Heart right ventricle (tissue), 16 donors: Measurements from ENCODE around the gene TMEM174. TPM values are rescaled to one million over a fixed set of nuclear protein-coding genes. Genes with fewer than 3 reads are reported as not detected.

Experiments used
- ATAC-seq, 8 donors: fragments of 200-7000 bp; cut with Tn5 transposase; one replicate each; pipeline ENCODE4 v1.9.1; 2020; ENCODE audit warnings: mild to moderate bottlenecking in 8 of 8, moderate library complexity in 8 of 8, moderate number of reproducible peaks in 1 of 8
- DNase-seq, 2 donors: peaks; one replicate each; pipeline ENCODE4 v3.0.0-alpha.2; 2020
- H3K27ac ChIP-seq, 10 donors: fragments of 200-600 bp; sonication (generic) in 2 of 10; one replicate each; pipeline versions ENCODE4 v1.5.0 to v1.8.0; 2020 to 2022; ENCODE audit warnings: mild to moderate bottlenecking in 3 of 10
- H3K27me3 ChIP-seq, 7 donors: fragments of 200-600 bp; one replicate each; pipeline ENCODE4 v1.8.0; 2021 to 2022; ENCODE audit warnings: mild to moderate bottlenecking in 2 of 7
- H3K36me3 ChIP-seq, 9 donors: fragments of 200-600 bp; sonication (generic) in 1 of 9; one replicate each; pipeline versions ENCODE4 v1.5.0 to v1.8.0; 2020 to 2022; ENCODE audit warnings: mild to moderate bottlenecking in 2 of 9
- H3K4me1 ChIP-seq, 9 donors: fragments of 200-600 bp; sonication (generic) in 1 of 9; one replicate each; pipeline versions ENCODE4 v1.5.0 to v1.8.0; 2020 to 2022; ENCODE audit warnings: mild to moderate bottlenecking in 4 of 9
- H3K4me3 ChIP-seq, 10 donors: fragments of 200-600 bp; sonication (generic) in 2 of 10; one replicate each; pipeline versions ENCODE4 v1.5.0 to v1.8.0; 2020 to 2022; ENCODE audit warnings: mild to moderate bottlenecking in 7 of 10, moderate library complexity in 2 of 10
- H3K9me3 ChIP-seq, 11 donors: fragments of 200-600 bp in 10 of 11; sonication (generic) in 2 of 11; one replicate each; pipeline versions ENCODE4 v1.5.0 to v1.8.0; 2013 to 2022; ENCODE audit warnings: mild to moderate bottlenecking in 2 of 11, control low read depth in 1 of 11, moderate library complexity in 1 of 11
- CTCF ChIP-seq, 9 donors: fragments of 200-600 bp; sonication (generic) in 2 of 9; IDR thresholded peaks; one replicate each; pipeline versions ENCODE4 v1.5.0 to v1.8.0; 2021 to 2022; ENCODE audit warnings: antibody characterized with exemption in 9 of 9, mild to moderate bottlenecking in 5 of 9, moderate library complexity in 1 of 9
- WGBS, 2 donors: extraction: QIAGEN DNeasy Blood & Tissue Kit; methylation state at CpG; one replicate each; pipeline ENCODE4 v1.1.7; 2013; ENCODE audit warnings: inconsistent platforms in 1 of 2; 5-methylcytosine and 5-hydroxymethylcytosine counted together
- intact Hi-C, 10 donors: fragments of 100-400 bp; cut with DNase I; formaldehyde crosslinking; loops; one replicate each; pipeline versions ENCODE4 v1.11.1 to v1.14.2; 2022
- polyA plus RNA-seq, 2 donors: library from polyadenylated mRNA; stranded (reverse); fragments of 200-250 nt; gene quantifications; one replicate each; pipeline ENCODE4 v1.2.3, GENCODE V29; 2013
- total RNA-seq, 10 donors: library from RNA; stranded (reverse); fragmentation: NEBNext Ultra II Directional in 3 of 10; extraction: Animal tissue kit (Norgen Biotek cat#: 25700) in 3 of 10; gene quantifications; one replicate each; pipeline versions ENCODE4 v1.2.1 to v1.2.4, GENCODE V29; 2021 to 2023
- donor health status: Arrhythmogenic right ventricular cardiomyopathy.
- donor health status: ischemic (EF 13 %, LVEDD 7.1; RV severe dilation, severe dysfunction).
- donor health status: healthy with polysubstance abuse.
- donor health status: DM: no; HTN: yes; CAD: no.
- donor health status: DM: no; HTN: no; CAD: no.
- donor health status: ischemic (EF 25% LVEDD 6.9; RV normal size, moderate dysfunction).
- donor health status: ischemic (EF 25% LVEDD 5.7; RV mildly dilated, moderate dysfunction).
- donor health status: healthy.
- donor health status: DM: yes; HTN: yes; CAD: no.
- donor health status: Ischemic cardiomyopathy.
- donor health status: ischemic (EF 35%, LVEDD 5.7; RV mildly dilated, moderate dysfunction).
- donor health status: nonischemic (EF 11% LVEDD 7.7; RV severe dilation, severe dysfunction).
- donor health status: DM: yes; HTN: yes; CAD: no.
- donor health status: PGD.
- donor health status: ischemic (EF 29% LVEDD 5.4; RV normal size, mild dysfunction).
- donor health status: nonischemic (EF 23%, LVEDD 6.1; RV moderate dilation, normal function).

TMEM174 gene
- total and polyA plus RNA-seq, 12 donors, result not detected

- intact Hi-C loops, result no loop called here
- Histone ChIP-seq H3K27ac (no peak overlapping the region), H3K4me1 (peaks cover 0 to 9% (median 4%) of the 10 kb centered on the region in 9 donors), H3K4me3 (no peak overlapping the region), H3K9me3 (no peaks in the 10 kb centered on the region), H3K36me3 (no peaks in the 10 kb centered on the region), H3K27me3 (peaks cover 0 to 73% (median 27%) of the 10 kb centered on the region in 7 donors)
- no peak for DNase-seq
- ATAC-seq, result no peak
- no peak for TF ChIP-seq CTCF (IDR thresholded peaks at IDR 0.05)
- 77 to 78% methylated on average over 8 of the region's 8 CpGs for WGBS, 2 donors
Measured at GRCh38 chr5:73197637-73198257, 24.8 kb downstream of the TMEM174 start.

GRCh38 chr5:73198833-73199592 is 26.0 kb downstream of the TMEM174 start:
- no peak for ATAC-seq
- H3K4me1 ChIP-seq, result peaks cover 0 to 9% (median 4%) of the 10 kb centered on the region in 9 donors
- no peak for TF ChIP-seq CTCF (IDR thresholded peaks at IDR 0.05)
- H3K9me3 ChIP-seq, result no peaks in the 10 kb centered on the region
- H3K36me3 ChIP-seq, result no peaks in the 10 kb centered on the region
- 83% methylated on average over 3 of the region's 3 CpGs for WGBS, 2 donors
- no peak overlapping the region for H3K27ac ChIP-seq
- intact Hi-C loops, result no loop called here
- H3K27me3 ChIP-seq, result peaks cover 0 to 68% (median 33%) of the 10 kb centered on the region in 7 donors
- no peak overlapping the region for H3K4me3 ChIP-seq
- DNase-seq, result no peak

GRCh38 chr5:73199671-73200070 is 26.7 kb downstream of the TMEM174 start:
- DNase-seq, result no peak
- intact Hi-C loops, result loop anchor here in 3 of 10 donors (5.0 to 10.0 kb wide), 2 partner anchors 117 to 275 kb away; no protein-coding TSS in a partner anchor
- WGBS, 2 donors, result 87% methylated on average over 5 of the region's 5 CpGs

More at GRCh38 chr5:73199671-73200070, 26.7 kb downstream of the TMEM174 start:
- no peaks in the 10 kb centered on the region for H3K9me3 ChIP-seq
- no peak for ATAC-seq
- H3K4me1 ChIP-seq, result peaks cover 0 to 9% (median 4%) of the 10 kb centered on the region in 9 donors
- H3K27ac ChIP-seq, result no peak overlapping the region
- peaks cover 0 to 68% (median 33%) of the 10 kb centered on the region in 7 donors for H3K27me3 ChIP-seq
- no peak for TF ChIP-seq CTCF (IDR thresholded peaks at IDR 0.05)
- H3K4me3 ChIP-seq, result no peak overlapping the region
- H3K36me3 ChIP-seq, result no peaks in the 10 kb centered on the region
